HG03342 (cell line): ENCODE measurements around the gene WNK2.
"Not testable (repeated sequence)": the region's sequence is repeated elsewhere in the genome, so short reads cannot be mapped to it uniquely, and the experiment has no call there.

Experiments
- ATAC-seq: cut with Tn5 transposase; IDR thresholded peaks from one replicate; pipeline ENCODE4 v1.9.1; 2021; ENCODE audit warnings: mild to moderate bottlenecking, moderate library complexity; ENCODE audit not compliant: unreplicated experiment

Gene WNK2

DNA sequence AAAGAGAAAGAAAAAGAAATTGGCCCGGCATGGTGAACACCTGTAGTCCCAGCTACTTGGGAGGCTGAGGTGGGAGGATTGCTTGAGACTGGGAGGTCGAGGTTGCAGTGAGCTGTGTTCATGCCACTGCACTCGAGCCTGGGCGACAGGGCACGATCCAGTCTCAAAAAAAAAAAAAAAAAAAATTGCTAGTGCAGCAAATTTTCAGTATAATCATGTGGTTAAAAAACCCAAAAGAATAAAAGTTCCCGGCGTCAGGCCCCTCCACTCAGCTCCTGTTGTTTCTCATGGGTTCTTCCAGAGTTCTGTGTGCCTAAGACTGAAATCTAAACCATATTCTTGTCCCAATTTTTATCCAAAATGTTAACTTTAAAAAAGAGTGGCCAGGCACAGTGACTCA is 49.1 kb downstream of the WNK2 start:
- no peak for ATAC-seq

DNA sequence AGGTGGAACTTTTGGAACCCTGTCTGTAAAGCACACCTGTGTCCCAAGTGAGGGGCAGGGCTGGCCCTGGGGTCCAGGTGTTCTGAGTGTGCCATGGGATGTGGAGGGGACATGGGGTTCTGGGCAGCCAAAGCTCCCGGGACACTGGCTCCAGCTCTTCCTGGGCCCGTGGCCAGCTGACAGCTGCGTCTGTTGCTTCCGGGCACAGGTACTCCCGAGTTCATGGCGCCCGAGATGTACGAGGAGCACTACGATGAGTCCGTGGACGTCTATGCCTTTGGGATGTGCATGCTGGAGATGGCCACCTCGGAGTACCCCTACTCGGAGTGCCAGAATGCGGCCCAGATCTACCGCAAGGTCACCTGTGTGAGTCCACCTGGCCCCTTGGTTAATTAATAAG is 50.7 kb downstream of the WNK2 start:
- no peak for ATAC-seq

DNA sequence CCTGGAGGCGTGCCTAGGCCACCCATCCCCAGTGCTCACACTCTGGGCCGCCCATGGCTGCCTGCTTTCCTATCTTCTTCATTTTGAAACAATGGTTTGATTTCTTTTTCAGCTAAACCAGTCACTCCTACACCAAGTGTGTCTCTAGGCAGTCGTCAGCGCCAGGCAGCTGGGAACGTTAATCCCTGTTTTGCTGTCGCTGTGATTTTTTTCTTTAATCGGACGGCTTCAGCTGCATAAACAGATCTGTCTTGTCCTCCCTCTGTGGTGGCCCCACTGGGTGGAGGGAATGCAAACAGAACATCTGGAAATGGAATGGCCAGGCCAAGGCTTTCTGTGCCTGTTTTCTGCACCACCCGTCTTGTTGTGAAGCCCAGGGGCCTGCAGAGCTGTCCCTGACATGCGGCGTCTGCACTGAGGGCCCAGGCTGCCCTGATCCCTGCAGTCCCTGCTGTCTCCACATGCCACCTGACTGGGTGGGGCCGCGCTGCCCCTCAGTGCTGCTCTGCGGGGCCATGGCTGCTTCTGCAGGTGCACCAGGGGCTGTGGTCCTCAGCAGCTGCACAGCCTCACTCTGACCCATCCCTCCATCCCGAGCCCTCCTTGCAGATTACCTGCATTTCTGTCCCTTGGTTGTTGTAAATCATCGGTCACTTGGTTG is 51.5 kb downstream of the WNK2 start:
- ATAC-seq, result no peak

DNA sequence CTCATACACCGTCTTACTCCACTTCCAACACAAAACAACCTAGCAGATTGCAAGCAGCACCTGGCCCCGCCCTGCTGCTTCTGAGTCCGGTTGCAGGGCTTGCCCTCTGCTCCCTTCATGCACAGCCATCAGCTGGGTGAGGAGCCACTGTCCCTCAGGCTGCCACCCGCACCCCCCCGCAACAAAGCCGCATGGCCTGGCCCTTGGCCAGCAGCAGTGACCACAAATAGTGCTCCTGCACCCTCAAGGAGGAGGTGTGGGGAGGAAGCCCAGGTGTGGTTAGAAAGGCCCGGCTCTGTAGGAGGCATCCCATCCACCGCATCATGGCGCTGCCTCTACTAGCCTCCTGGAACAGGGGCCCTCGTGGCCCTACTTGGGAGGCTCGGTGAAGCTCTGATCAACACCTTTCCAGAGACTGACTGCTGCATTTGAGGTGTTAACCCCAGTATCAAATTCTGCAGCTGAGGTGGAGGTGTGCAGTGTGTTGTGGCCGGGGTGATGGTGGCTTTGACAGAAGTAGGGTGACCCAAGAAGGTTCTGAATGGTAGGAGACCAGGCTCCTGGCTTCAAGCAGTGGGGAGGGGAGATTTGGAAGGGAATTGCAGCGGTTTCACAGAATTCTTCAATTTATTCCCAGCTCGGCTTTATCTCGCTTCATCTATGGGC is 52.7 kb downstream of the WNK2 start:
- no peak for ATAC-seq

DNA sequence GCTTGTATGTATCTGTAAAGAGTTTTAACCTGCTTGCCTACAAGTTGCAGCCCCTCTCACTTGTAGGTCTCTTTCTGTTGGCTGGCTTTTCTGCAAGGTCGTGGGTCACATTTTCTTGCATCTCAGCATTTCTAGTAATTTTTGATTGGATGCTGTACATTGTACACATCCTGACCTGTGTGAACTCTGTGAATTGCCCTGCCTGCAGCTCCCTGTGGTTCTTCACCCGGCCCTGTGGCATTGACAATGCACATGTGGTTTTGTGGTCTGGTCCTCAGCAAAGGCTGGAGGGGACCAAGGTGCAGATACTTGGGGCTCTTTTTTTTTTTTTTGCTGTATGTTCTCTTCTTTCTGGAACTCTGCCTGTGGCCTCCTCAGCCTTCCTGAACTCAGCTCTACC is 53.6 kb downstream of the WNK2 start:
- ATAC-seq, result no peak

DNA sequence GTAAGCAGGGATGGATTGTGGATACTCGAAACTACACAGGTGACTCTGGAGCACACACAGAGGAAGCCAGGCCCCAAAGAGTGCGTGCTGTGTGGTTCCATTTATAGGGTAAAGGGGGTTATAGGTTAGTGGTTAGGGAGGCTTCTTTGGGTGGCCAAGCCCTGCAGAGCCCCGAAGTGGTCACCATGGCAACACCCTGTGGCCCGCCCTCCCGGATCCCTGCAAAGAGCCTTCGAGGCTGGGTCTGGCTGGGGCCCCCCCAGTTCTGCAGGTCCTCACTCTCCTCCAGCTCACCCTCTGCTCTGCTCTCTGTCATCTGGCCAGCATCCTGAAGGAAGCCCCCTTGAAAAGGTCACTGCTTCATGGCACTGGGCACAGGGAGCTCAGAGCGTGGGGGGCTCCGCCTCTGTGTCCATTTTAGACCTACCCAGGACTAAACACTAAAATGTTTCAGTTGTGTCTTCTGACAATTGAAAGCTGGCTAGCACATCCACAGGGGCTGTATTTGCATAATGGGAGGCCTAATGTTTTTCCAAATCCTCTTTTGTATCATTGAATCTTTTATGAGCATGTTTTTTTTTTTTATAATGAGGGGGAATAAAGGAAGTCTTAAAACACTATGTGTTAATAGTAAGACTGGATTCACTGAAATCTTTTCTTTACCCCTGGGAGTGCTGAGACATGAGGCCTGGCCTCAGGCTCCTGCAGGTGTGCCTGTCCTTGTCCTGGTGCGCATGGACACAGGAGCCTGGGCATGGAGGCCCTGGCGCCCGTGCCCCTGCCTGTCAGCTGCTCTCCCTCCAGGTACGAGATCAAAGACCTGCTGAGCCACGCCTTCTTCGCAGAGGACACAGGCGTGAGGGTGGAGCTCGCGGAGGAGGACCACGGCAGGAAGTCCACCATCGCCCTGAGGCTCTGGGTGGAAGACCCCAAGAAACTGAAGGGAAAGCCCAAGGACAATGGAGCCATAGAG is 55.3 kb downstream of the WNK2 start:
- ATAC-seq, result no peak

DNA sequence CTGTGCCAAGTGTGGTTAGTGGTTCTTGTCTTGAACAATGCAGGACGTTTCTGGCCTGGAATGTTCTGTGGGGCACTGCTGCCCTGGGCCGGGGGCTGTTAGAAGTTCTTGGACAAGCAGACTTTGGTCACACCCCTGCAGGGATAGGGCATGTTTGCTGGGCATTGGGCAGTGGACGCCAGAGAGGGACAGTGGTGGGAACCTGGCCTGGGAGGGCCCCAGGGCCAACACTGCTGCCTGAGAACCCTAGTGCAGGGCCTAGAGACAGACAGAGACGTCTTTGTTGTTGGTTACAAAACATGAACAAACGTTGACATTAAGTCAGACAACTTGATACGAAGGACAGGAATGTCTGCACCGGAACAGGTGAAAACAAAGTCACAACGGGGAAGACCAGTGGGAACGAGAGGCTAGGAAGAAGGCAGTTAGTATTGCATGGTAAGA is 57.0 kb downstream of the WNK2 start:
- ATAC-seq, result no peak

DNA sequence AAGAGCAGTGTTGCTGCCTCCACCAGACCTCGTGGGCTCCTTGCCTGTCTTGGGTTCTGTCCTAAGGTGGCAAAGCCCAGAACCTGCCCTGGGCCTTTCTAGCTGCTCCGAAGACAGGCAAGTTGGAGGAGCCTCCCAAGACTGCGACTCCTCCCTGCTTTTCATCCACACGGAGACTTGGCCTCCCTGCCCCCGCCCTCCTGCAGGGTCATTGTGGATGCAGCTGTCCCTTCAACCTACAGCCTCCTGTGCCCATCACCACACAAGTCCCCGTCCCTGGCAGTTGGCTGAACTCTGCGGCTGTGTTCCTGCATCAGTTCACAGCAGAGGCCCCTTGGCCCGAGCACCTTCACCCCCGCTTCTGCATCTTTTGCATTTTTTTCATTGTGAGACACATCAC is 59.2 kb downstream of the WNK2 start:
- no peak for ATAC-seq

DNA sequence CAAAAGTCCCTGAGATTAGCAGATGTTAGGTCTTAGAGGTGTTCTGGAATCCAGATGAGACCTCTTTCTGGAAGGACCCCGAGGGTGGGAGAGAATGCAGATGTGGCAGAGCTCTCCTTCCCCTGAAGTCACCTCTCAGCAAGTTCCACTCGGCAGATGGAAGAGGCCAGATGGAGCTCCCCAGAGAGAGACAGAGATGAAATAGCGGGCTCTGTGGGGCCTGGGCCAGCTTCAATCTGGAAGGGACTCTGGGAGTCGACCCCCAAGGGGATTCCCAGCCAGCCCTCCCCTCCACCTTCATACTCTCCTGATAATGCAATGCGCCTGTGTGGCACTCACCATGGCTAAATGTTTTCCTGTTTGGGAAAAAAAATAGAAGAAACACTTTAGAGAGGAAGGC is 60.2 kb downstream of the WNK2 start:
- no peak for ATAC-seq

DNA sequence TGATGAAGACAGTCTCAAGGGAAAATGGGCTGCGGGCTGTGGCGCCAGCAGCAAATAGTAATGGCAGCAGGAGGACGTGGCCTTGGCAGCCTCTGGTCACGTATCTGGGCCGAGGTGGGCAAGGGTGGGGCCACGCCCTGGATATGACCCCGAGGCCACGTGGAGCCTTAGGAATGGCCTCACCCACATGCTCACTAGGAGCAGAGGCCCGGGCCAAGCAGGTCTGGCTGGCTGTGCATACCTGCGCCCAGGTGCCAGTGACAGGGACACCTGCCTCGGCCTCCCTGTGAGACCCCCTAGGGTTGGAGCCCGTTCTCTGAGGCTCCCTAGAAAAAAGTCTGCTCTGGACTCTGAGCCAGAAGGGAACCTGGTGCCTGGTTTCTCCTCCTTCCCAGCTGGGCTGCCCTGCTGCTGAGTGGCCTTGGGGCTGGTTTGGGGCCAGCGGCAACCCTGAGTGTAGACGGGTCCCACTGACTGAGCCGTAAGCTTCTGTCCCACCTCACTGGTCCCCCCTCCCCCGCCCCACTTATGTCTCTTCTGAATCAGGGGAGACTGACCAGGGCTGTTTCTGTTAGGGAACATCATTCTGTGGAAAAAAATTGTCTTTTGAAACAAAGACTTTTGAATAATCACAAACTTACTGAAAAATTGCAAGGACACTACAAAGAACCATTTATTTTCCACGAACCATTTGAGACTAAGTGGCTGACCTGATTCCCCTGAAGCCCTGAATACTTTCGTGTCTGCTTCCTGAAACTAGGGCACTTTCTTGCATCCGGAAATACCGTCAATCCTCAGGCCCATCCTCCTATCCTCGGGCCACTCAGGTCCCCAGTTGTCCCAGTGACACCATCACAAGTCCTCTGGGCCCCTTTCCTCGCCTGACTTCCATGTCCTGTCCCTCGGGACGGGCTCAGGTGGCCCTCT is 60.8 kb downstream of the WNK2 start:
- no peak for ATAC-seq

DNA sequence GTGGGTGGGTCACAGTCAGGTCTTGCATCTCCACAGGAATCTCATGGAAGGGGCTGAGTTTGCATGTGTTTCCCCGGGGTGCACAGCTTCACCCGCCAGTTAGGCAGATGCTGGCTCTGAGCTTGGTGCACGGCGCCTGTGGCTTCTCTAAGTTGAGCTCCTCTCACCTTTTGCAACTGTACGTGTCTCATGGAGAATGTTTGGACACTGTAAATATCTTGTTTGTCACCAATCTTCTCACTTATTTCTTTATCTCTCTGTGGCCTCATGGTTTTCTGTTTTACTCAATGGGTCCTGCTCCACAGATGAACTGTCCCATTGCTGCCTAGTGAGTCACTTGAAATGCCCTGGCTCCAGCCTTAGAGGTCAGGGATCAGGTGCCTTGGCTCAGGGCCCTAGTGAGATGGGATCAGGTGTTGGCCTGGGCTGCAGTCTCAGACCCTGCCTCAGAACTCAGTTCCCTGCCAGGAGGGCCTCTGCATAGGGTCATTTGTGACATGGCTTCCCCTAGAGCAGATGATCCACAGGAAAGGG is 61.6 kb downstream of the WNK2 start:
- ATAC-seq, result no peak

DNA sequence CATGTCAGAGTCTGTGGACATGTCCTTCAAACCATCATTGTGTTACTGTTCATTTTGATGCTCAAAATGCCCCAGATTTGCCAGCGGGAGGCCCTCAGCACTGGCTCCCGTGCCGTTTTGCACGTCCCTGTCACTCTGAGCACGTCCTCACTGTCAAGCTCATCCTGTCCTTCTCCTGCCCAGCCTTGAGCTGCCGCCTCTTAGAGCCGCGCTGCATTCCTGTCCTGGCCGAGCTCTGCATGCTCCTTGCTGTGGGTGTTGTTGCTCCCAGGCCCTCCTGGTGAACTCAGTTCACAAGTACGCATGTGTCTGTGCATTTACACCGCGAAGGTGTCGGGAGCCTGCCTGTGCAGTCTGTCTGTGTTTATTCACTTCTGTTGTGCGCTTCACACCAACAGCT is 62.2 kb downstream of the WNK2 start:
- no peak for ATAC-seq

DNA sequence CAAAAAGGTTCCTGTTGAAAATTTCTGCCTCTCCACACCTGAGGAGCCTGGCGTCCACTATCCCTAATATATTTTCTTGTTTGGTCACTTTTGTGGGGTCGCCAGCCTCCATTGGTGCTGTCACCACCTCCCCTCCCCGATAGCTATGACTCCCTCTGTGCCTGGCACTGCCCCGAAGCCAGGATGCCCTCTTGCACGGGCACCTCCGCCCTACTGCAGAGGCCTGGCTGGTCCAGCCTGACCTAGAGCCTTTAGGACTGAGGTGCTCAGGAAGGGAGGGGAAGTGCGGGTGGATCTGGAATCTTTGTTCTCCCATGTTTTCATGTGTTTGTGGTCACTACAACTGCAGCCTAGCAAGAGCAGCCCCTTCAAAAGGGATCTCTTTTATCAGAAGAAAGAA is 62.6 kb downstream of the WNK2 start:
- ATAC-seq, result no peak

DNA sequence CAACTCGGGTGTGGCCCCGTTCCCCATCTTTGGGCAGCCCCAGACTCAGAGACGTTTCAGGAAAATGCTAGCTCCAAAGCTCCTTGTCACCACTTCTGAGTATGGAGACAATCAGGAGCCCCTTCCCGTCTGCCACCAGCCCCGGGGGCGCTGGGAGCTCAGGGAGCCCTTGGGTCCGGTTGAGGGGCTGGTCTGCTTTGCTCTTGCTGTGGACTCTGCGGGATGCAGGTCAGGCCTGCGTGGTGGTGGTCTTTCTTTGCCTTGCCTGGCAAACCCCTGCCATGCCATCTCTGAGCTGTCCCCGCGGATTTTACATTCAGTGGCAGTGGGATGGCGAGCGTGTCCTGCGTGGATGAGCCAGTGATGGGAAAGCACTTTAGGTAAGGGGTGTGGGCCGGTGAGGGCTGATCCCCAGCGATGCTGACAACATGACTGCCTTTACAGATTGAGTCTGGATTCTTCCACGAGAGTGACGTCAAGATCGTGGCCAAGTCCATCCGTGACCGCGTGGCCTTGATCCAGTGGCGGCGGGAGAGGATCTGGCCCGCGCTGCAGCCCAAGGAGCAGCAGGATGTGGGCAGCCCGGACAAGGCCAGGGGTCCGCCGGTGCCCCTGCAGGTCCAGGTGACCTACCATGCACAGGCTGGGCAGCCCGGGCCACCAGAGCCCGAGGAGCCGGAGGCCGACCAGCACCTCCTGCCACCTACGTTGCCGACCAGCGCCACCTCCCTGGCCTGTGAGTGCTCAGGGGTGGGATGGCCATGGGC is 63.3 kb downstream of the WNK2 start:
- no peak for ATAC-seq

DNA sequence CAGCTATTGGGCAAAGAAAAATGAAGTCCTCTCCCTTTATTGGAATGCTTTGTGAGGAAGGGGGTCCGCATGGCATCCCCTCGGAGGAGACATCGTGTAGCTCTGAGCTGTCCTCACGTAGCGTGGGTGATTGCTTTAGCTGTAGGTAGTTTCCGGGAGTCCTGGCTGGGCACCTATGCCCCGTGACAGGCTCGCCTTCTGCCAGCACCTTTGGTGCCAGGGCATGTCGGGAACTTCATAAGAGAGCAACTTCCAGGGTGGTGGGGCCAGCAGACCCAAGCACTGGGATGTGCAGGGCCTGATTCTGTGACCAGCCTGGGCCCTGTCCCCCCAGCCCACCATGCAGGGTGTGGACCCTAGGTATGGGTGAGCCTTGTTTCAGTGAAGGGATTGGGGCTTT is 64.0 kb downstream of the WNK2 start:
- no peak for ATAC-seq

DNA sequence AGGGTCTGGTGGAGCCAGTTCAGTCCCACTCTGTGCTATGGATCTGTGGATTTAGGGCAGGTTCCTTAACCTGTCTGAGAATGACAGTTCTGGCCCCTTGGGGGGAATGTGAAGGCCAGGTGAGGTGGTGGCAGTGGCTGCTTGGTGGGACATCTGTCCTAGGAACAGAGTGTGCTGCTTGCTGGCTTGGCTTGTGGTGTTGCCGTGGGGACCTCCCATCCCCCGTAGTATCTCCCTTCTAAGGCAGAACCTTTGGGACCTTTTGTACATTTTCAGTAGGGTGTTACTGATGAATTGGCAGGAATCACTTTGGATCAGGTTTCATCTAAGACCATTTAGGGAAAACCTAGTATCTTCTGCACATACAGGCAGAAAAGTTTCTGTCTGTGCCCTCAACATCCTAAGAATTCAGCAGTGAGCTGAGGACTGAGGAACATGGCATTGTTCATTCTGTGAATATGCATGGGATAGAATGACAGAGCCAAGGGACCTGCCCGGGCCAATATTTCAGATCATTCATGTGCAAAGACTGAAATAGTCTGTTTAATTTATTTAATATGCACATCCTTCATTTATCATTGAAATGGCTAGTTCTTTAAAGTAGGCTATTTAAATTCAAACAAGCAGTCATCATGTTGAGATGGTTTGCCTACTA is 64.6 kb downstream of the WNK2 start:
- ATAC-seq, result no peak

DNA sequence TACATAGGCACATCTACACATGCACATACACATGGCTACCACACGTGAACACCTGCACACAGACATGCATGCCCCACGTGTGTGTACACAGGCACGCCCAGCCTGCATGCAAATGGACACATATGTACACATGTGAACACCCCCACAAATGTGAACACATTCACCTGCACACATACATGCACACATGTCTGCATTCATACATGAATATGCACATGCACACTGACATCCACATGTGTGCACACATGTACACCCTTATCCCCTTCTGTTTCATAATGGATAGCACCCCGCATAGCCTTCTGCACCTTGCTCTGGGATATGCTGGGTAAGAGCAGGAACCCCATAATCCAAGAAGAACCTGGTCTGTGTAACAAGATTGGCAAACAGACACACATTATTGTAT is 66.2 kb downstream of the WNK2 start:
- ATAC-seq, result no peak

DNA sequence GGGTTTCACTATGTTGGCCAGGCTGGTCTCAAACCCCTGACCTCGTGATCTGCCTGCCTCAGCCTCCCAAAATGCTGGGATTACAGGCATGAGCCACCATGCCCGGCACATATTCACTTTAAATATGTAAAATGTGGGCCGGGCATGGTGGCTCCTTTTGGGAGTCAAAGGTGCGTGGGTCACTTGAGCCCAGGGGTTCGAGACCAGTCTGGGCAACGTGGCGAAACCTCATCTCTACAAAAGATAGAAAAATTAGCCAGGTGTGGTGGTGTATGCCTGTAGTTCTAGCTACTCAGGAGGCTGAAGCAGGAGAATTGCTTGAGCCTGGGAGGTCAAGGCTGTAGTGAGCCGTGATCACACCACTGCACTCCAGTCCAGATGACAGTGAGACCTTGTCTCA is 67.4 kb downstream of the WNK2 start:
- ATAC-seq, result not testable (repeated sequence)

DNA sequence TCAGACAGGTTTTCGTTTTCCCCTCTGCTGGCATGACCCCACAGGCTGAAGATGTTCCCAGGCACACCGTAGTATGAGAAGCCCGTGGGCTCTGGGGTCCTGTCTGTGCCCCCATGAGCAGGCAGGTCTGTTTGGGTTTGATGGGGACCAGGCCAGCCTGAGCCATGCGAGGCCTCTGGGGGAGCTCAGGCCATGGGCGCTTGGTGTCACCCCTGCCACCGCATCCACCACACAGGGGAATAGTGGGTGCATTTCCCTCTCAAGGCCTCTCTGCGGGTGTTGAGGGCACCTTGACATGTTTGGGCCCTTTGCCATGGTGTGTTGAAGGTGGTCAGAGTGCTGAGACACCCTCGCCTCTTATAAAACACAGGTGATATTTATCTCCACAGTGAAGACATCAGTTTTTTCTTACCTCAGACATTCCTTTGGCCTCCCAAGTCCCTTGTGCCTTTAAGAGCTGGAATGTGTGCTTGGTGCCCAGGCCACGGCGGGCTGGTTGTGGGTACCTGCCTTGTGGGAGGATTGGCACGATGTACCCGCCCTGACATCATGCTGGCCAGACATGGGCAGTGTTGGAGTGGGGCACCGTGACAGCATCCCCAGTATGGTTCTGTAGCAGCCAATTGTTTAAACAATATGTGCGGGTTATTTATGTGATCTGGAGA is 68.3 kb downstream of the WNK2 start:
- ATAC-seq, result no peak
